ENCODE data around the gene RIPK4. TPM values are rescaled to one million over a fixed set of nuclear protein-coding genes. Genes with fewer than 3 reads are reported as not detected.

Gene RIPK4
- total RNA-seq: 23.0 and 25.3 TPM in 2 replicates

DNA sequence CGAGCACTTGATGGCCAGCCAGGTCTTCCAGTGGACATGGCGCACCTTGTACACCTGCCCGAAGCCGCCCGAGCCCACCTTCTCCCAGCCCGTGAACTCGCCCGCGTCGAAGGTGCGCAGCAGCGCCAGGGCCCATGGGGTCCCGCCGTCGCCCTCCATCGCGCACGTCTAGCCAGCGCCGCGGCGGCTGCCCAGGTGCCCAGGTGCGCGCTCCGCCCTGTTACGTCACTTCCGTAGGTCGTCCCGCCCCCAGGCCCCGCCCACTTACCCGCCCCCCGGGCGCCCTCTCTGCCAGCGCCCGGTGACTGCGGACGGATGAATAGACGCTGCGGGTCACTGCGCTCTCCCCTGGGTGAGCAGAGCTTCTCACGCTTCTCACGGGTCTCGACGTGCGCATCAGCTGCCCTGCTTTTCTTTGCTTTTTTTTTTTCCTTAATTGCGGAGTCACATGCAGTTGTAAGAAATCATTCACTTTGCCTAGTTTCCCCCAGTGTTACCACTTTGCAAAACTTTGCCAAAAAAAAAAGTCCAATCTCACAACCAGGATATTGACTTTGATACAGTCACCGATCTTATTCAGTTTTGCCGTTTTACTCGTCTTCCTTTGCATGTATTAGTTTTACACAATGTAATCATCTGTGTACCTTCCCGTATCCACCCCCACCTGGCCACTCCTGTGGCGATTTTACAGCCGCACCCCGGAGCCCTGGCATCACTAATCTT is at the start of gene RIPK4:
RIPK4 (minus strand) TSS at position 170 of the 723 bp plus-strand sequence; CDS start at position 159, 11 bp downstream.

Other genes starting within 250 kb of the RIPK4 start
- 3.7 and 4.6 TPM in 2 replicates for gene PRDM15, start 112.3 kb upstream of the RIPK4 start, total RNA-seq
- gene C2CD2, start 187.0 kb upstream of the RIPK4 start, total RNA-seq: 12.9 and 14.5 TPM in 2 replicates
- gene ZBTB21, start 243.3 kb upstream of the RIPK4 start, total RNA-seq: 4.6 and 6.8 TPM in 2 replicates